GM18526 (cell line): ENCODE results near the gene LRRC15.
A peak's percentile ranks its signal among the peaks of the same experiment; 100 is the strongest.

Source experiments
- POLR2A ChIP-seq: IDR thresholded peaks from 3 replicates; pipeline ENCODE4 v1.6.1; 2011; ENCODE audit not compliant: insufficient read length; ENCODE audit errors: extremely low read depth

Gene LRRC15

GRCh38 chr3:194323785-194324735, 45.5 kb downstream of the LRRC15 start:
- no peak for TF ChIP-seq POLR2A

- TF ChIP-seq POLR2A: no peak
These were observed 46.8 kb downstream of the LRRC15 start for GRCh38 chr3:194322678-194323211.

- no peak for TF ChIP-seq POLR2A
These were observed 47.6 kb downstream of the LRRC15 start for GRCh38 chr3:194321693-194322640.

GRCh38 chr3:194320744-194321243, 48.7 kb downstream of the LRRC15 start:
- TF ChIP-seq POLR2A: no peak

GRCh38 chr3:194320100-194320499, 49.4 kb downstream of the LRRC15 start:
- no peak for TF ChIP-seq POLR2A

- TF ChIP-seq POLR2A: no peak
These were observed 50.9 kb downstream of the LRRC15 start for GRCh38 chr3:194318511-194319161.

- TF ChIP-seq POLR2A: no peak
These were observed 52.6 kb downstream of the LRRC15 start for GRCh38 chr3:194316918-194317317.

- TF ChIP-seq POLR2A: no peak
These were observed 53.6 kb downstream of the LRRC15 start for GRCh38 chr3:194315965-194316361.

- TF ChIP-seq POLR2A: peak; percentile 16
These were observed 54.2 kb downstream of the LRRC15 start for GRCh38 chr3:194315088-194315964.

- TF ChIP-seq POLR2A: no peak
These were observed 55.0 kb downstream of the LRRC15 start for GRCh38 chr3:194314388-194315068.

GRCh38 chr3:194313560-194314387, 55.8 kb downstream of the LRRC15 start:
- TF ChIP-seq POLR2A: no peak

GRCh38 chr3:194312743-194313281, 56.7 kb downstream of the LRRC15 start:
- no peak for TF ChIP-seq POLR2A
